Measurements from ENCODE around the gene SGK1. TPM values are rescaled to one million over a fixed set of nuclear protein-coding genes. Genes with fewer than 3 reads are reported as not detected.

SGK1 gene
- 100 to 1,000 TPM in 2 of 4 donors, 10 to 100 TPM in 2; 79.4 to 115 (median 94.7) TPM for polyA plus RNA-seq (ENCODE audit: insufficient read length in 4 of 4)

GRCh38 chr6:134317471-134318131, at the start of gene SGK1:
Gene SGK1, minus strand, starts transcription at chr6:134318112. Its CDS starts 652 bp downstream, at chr6:134317460.
- DNase-seq (ENCODE audit: low read depth in 4 of 4, low spot score in 3 of 4), result no peak

GRCh38 chr6:134363323-134364039, 45.6 kb upstream of the SGK1 start:
- no peak for DNase-seq (ENCODE audit: low read depth in 4 of 4, low spot score in 3 of 4)

GRCh38 chr6:134361011-134361410, 43.1 kb upstream of the SGK1 start:
- DNase-seq (ENCODE audit: low read depth in 4 of 4, low spot score in 3 of 4), result no peak

GRCh38 chr6:134359302-134359701, 41.4 kb upstream of the SGK1 start:
- no peak for DNase-seq (ENCODE audit: low read depth in 4 of 4, low spot score in 3 of 4)

GRCh38 chr6:134358320-134358719, 40.4 kb upstream of the SGK1 start:
- DNase-seq (ENCODE audit: low read depth in 4 of 4, low spot score in 3 of 4), result no peak

DNA sequence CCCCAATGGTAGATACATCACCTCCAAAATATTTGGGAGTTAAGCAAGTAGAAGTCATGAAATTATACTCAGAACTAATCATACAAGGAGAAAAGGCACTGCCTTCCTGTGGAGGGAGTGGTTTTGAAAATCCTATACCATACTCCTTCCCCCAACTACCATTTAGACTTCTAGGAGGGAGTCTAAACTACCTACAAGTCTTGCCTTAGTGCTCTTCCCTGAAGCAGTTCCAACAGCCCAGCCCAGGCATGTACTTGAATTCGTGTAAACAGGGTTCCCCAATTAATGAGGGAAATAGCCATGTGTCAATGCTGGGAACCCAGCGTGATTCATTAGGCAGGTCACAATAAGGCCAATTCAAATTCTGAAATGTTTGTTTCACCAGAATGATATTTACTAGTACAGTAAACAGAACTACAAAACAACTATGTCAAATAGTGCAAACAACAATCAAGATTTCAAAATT, 39.1 kb upstream of the SGK1 start:
- DNase-seq (ENCODE audit: low read depth in 4 of 4, low spot score in 3 of 4), result no peak

GRCh38 chr6:134356405-134356804, 38.5 kb upstream of the SGK1 start:
- no peak for DNase-seq (ENCODE audit: low read depth in 4 of 4, low spot score in 3 of 4)

DNA sequence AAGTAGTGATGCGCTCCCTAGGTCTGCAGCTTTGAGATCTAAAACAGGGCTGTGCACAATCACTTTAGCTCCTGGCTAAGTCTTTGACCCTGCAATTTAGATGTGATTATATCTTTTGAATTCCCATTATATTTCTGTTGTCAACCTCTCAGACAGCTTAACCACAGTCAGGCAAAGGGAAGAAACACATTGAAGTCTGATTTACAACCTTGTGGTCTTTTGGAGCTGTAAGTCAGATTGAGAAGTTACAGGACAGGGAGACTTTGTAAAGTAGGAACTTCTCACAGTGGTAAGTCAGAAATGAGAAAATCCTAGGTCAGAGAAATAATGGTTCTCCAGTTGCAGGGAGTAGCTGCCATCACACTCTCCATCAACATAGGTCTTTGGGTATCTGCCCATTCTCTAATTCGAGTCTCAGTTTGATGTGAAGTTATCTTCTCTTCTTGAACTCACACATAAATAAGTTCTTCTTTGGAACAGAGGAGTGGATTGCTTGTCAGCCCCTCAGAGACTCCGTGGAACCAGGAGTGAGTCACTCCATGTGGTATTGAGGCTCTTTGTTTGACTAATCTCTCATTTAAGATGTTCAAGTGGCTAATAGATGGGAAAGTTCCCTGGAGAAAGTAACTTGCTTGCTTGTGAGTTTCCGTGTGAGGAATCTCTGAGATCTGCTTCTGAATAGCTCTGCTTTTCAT, 35.0 kb upstream of the SGK1 start:
- DNase-seq (ENCODE audit: low read depth in 4 of 4, low spot score in 3 of 4), result no peak

DNA sequence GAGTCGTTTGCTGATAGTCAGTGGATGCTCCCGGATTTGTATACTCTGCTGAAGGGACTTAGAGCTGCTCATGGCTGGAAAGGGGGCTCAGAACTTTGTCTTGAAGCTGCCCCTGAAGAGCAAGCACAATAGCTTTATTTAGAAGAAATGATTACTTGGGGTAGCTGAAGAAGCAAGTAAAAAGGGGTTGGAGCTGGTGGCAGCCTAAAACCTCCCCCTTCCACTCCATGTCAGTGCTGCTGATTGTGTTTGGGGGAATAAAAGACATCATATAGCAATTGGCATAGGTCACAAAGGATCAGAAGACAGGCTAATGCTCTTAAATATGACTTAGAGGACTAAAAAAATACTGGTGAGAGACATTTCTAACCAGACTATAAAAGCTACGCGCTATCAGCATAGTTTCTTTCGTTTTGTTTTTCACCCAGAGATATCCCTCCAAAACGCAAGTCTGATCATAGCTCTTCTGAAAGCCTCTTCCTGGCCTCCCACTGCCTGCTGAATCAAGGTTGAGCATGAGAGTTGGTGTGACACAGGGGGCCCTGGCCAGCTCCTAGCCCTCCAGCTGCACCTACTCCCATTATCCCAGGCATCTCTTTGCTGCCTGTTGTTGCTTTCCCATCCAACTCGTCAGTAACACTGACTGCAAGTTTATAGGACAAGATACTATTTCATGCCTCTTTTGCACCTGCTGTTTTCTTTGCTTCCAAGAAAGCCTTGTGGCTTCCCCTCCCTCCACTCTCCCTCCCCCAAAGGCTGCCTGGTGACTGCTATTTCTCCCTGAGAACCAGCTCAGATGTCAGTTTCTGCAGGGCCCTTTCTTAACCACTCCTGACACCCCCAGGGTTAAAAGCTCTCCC, 33.9 kb upstream of the SGK1 start:
- DNase-seq (ENCODE audit: low read depth in 4 of 4, low spot score in 3 of 4), result peak in 2 of 4 donors; percentile 12 to 19

GRCh38 chr6:134347885-134348805, 30.2 kb upstream of the SGK1 start:
- no peak for DNase-seq (ENCODE audit: low read depth in 4 of 4, low spot score in 3 of 4)

DNA sequence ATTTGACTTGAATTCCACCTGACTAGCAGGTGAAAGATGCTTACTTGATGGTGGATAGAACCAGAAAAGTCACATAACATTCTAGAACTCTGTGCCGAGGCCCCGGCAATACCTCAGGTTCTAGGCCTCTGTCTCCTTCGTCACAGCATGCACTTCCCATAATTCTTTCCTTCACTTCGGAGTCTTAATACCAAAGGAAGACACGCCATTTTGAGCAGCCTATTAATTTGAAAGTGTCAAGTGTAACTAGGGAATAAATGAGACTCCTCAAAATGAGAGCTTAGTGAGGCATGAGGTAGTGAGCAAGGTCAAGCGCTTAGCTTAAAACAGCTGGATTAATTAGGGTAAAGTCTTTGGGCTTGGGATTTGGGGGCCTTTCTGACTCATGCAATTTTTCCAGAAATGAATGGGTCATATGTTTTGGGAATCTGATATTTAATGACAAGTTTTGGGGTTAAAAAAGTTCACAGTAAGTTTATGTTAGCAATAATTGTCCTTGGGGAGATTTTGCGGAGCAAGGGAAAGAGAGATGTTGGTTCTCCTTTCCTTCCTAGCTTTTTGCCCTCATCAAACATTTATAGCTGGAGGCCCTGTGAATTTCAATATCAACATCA, 29.1 kb upstream of the SGK1 start:
- DNase-seq (ENCODE audit: low read depth in 4 of 4, low spot score in 3 of 4), result no peak

GRCh38 chr6:134345789-134346188, 27.9 kb upstream of the SGK1 start:
- no peak for DNase-seq (ENCODE audit: low read depth in 4 of 4, low spot score in 3 of 4)

DNA sequence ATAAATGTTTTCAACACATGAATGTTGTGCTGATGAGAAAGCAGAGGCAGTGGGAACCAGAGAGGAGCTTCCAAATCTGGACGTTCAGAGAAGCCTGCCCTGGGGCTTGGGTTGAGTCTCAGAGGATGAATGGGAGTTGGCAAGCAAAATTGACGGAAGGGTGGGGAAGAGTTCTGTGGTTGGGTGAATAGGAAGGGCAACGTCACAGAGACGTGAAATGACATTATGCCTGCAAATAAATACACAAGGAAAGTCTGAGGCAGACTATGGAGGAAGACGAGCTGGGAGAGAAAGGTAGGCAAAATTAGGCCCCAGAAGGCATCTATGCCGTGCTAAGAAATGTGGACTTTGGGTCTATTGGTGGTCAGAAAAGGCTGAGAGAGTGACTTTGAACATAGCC, 25.2 kb upstream of the SGK1 start:
- no peak for DNase-seq (ENCODE audit: low read depth in 4 of 4, low spot score in 3 of 4)

DNA sequence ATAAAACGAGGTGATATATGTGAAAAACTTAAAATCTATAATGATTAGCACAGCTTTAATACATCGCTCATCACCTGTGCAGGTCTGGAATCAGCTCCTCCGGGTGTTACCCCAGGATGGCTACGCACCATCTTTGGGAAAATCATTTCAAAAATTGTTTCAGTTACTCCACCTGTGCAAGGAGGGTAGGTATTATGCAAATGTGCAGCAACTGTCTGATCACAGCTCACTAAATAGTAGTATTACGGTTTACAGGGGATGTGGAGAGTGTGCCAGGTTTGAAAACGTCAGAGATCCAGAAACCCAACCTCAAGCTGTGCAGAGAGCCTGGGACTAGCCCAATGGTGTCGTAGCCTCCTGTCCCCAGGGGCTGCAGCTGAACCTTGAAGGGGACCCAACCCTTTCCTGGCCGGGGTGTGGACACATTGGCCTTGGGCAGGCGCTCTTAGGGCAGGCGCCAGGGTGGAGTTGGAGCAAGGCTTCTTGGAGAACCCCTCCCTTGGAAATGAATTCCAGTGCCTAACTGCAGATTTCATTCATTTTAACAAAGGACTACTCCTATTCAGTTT, 24.2 kb upstream of the SGK1 start:
- no peak for DNase-seq (ENCODE audit: low read depth in 4 of 4, low spot score in 3 of 4)

DNA sequence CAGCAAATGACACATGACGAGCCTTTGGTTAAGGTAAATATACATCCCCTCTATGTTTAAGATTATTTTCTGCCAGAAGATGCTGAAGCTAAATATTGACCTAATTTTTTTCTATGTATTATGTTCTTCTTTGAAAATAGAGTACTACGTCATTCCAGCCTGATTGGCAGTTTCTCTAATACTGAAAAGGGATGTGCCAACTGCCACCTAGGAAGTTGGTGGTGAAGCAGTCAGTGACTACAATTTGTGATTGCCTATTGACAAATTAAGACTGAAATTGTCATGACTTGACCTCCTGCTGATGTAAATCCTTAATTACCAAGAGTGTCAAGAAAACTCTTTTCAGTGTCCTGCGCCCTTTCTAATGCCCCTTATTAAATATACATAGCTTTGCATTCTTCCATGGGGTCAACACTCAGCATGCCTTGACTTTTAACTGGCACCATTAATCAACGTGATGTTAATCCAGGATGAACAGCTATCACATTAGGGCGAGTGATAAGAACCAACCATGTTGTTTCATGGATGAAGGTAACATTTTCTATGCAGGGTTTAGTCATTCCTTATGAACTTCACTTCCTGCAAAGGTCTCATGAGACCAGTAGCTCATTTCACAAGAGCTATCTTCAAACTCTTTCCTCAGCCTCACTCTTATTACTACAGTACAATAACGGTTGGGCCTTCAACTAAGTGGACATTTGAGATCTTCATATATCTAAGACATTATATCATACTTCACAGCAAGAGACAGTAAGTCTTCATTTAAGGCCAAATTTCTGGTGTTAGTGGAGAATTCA, 22.5 kb upstream of the SGK1 start:
- DNase-seq (ENCODE audit: low read depth in 4 of 4, low spot score in 3 of 4), result no peak

DNA sequence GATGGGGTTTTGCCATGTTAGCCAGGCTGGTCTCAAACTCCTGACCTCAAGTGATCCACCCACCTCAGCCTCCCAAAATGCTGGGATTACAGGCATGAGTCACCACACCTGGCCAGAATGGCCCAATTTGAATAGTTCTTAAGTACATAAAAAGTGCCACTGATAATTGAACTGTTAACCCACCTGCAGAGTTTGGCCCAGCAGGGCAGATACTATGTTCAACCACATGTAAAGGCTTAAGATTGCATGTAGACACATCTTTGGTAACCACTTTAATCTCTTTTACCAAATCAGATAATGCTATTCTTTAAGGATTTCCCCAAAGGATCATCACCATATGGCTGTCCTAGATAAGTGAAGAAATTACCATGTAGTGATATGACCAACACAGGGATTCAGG, 21.3 kb upstream of the SGK1 start:
- no peak for DNase-seq (ENCODE audit: low read depth in 4 of 4, low spot score in 3 of 4)

GRCh38 chr6:134331256-134331655, 13.3 kb upstream of the SGK1 start:
- DNase-seq (ENCODE audit: low read depth in 4 of 4, low spot score in 3 of 4), result no peak

DNA sequence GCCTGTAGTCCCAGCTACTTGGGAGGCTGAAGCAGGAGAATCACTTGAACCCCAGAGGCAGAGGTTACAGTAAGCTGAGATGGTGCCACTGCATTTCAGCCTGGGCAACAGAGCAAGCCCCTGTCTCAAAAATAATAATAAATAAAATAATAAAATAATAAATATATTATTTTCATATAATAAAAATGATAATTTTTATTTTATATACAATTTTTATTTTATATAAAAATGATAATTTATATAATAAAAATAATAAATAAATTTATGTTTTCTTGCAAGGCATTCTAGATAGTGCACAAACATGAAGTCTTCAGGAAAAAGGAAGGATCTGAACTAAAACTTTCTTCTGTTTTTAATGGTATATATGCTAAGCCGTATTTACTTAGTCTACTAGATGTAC, 12.6 kb upstream of the SGK1 start:
- DNase-seq (ENCODE audit: low read depth in 4 of 4, low spot score in 3 of 4), result no peak

Data from right renal pelvis (tissue), 4 donors.